Peyer's patch (tissue), 4 donors: Measurements from ENCODE around the gene NBEAL2.

Experiments
- CTCF ChIP-seq, 6 experiments: fragments of 450-650 bp in 4 of 6; fragments of 200-600 bp in 2 of 6; sonication (generic) in 1 of 6; IDR thresholded peaks; one replicate each; pipeline ENCODE4 v1.5.1; 2017 to 2019; ENCODE audit warnings: antibody characterized with exemption in 6 of 6, mild to moderate bottlenecking in 3 of 6, moderate library complexity in 1 of 6
- POLR2A ChIP-seq, 2 donors: fragments of 450-650 bp; IDR thresholded peaks; one replicate each; pipeline ENCODE4 v1.5.1; 2017; ENCODE audit warnings: antibody characterized with exemption in 2 of 2, mild to moderate bottlenecking in 2 of 2, moderate library complexity in 2 of 2

- TF ChIP-seq CTCF (IDR thresholded peaks at IDR 0.05) (no peak), POLR2A (IDR thresholded peaks at IDR 0.05) (no peak)
These were observed 33.1 kb downstream of the NBEAL2 start for GRCh38 chr3:47012342-47013230.
